GM21381 (cell line): ENCODE data around the gene CDK17.
"Not testable (repeated sequence)": the region's sequence is repeated elsewhere in the genome, so short reads cannot be mapped to it uniquely, and the experiment has no call there.

Source experiments
- ATAC-seq: cut with Tn5 transposase; IDR thresholded peaks from one replicate; pipeline ENCODE4 v1.9.1; 2021; ENCODE audit warnings: mild to moderate bottlenecking, moderate library complexity; ENCODE audit not compliant: unreplicated experiment

The CDK17 gene

DNA sequence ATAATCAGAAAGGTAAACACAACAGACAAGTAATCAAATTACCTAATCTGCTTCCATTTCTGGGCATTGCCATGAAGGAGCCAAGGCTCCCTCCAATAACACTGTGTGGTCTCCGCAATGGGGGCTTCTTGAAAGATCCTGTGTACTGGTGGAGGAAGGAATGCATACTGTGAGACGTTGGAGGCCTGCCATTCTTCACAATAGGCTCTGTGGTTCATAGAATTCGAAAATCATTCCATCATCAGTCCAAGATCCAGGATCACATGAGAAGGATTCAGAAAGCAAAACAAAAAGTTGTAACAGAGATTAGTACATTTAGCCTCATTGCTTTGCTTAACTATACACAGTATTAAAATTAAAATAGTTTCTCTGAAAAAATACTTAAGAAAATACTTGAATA, 76.3 kb downstream of the CDK17 start:
- no peak for ATAC-seq

DNA sequence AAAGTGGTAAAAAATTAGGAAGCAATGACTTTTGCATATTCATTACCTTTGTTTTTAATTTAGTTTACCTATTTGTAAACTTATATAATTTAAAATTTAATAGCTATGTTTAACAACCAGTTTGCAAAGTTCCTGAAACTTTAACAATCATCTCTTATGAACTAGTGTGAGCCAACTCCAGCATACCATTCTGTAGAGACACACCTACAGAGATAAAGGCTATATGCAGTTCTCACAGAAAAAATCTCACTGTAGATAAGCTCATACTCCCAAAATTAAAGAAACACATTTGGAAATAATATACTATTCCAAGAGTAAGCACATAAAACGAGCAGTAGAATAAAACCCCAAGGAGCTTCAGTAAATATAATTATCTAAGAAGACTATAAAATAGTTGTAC, 77.5 kb downstream of the CDK17 start:
- ATAC-seq, result no peak

DNA sequence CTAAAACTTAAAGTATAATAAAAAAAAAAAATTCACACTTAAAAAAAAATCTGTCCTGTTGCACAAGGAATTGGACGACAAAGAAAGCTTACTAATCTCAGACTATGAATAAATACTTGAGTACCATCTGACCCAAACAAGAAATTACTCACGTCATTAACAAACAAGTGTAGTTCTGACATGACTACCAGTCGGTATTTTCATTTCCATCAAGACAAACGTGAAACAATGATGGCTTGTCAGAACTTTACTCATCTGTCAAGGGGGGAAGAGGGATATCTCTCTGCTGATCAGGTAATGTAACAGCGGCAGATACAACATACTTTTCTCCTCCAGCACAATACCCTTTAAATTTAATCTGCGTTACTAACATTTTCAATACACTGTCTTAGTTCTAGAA, 78.3 kb downstream of the CDK17 start:
- no peak for ATAC-seq

DNA sequence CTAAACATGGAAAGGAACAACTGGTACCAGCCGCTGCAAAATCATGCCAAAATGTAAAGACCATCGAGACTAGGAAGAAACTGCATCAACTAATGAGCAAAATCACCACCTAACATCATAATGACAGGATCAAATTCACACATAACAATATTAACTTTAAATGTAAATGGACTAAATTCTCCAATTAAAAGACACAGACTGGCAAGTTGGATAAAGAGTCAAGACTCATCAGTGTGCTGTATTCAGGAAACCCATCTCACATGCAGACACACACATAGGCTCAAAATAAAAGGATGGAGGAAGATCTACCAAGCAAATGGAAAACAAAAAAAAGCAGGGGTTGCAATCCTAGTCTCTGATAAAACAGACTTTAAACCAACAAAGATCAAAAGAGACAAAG, 82.4 kb downstream of the CDK17 start:
- ATAC-seq, result not testable (repeated sequence)

DNA sequence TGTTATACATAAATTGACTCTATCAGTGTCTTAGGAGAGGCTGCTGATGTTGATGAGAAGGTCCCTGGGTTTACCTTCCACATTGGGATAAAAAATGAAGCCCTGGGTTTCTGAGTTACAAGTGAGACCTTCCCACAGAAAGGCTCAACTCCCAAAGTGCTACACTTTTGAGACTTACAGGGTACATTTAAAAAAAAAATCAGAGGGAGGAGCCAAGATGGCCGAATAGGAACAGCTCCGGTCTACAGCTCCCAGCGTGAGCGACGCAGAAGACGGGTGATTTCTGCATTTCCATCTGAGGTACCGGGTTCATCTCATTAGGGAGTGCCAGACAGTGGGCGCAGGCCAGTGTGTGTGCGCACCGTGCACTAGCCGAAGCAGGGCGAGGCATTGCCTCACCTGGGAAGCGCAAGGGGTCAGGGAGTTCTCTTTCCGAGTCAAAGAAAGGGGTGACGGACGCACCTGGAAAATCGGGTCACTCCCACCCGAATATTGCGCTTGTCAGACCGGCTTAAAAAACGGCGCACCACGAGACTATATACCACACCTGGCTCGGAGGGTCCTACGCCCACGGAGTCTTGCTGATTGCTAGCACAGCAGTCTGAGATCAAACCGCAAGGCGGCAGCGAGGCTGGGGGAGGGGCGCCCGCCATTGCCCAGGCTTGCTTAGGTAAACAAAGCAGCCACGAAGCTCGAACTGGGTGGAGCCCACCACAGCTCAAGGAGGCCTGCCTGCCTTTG, 84.3 kb downstream of the CDK17 start:
- ATAC-seq, result not testable (repeated sequence)

DNA sequence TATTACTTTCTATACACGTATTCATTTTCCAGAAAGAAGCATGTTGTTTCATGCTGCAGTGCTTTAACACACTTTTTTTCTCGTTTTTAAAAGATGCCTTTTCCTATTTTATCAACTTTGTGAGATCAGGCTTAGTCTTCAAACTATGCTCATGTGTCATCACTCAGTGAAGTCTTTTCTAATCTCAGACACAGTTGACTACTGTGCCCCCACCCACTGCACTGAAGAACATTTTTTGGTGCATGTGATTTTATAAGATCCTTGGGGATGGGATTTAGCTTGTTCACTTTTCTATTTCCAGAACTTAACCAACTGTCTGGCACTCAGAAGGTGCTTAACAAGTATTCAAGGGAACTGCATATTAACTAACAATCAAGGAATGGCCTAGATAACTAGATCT, 85.5 kb downstream of the CDK17 start:
- no peak for ATAC-seq

DNA sequence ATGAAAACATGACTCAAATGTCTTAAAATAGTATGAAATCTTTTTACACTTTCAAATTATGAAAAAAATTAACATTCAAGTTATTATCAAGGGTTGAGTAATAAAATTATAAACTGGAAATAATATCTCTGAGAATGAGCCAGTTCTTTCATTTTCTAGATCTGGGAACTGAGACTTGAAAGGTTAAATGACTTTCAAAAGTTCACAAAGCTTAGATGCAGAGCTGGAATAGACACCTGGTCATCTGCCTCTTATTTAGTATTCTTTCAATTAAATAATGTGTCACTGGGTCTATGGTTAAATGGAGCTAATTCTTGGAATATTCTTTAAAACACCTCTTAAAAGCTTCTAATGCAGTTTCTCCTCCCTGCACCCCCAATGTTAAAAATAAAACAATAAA, 86.6 kb downstream of the CDK17 start:
- no peak for ATAC-seq

DNA sequence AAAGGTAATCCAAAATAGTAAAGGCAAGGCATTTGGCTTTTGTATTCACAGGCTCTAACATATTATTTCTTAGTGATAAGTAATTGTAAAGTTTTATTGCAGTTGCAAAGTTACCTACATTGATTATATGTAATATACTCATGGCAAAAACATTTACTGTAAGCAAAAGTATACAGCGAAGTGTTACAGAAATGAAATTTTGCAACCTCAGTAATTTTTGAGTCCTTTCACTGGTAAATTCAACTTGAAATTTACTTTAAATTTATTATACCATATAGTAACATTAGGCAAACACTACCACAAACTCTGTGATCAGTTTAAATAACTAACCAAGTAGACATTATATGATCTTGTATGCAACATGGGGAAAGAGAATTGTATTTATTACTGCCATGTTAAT, 89.0 kb downstream of the CDK17 start:
- ATAC-seq, result no peak

DNA sequence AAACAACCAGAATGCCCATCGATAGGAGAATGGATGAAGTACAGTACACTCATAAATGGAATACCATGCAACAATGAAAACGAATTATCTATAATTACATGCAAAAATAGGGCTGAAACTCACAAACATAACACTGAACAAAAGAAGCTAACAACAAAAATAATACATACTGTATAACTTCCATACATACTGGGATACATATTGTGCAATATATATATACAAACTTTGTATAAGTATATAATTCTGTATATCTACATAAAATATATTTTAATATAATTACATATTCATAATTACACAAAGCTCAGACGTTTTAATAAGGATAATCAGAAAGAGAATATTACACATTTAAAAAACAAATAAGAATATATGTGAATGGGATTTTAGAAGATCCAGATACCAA, 90.2 kb downstream of the CDK17 start:
- ATAC-seq, result no peak

DNA sequence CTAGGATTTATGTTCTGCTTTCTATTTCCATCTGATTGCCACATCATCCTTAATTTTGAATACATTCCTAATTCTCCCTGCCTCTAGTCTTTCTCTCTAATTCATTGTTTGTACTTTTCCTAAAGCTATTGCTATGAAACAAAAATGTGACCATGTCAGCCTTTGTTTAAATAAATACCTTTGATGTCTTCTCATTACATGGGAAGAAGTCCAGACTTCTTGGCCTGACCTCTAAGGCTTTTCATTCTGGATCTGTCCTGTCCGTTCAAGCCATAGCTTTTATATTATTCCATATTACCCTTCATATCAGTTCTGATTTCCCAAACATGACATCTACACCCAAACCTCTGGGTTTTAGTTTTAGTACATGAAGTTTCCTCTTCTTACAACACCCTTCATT, 91.4 kb downstream of the CDK17 start:
- ATAC-seq, result no peak

DNA sequence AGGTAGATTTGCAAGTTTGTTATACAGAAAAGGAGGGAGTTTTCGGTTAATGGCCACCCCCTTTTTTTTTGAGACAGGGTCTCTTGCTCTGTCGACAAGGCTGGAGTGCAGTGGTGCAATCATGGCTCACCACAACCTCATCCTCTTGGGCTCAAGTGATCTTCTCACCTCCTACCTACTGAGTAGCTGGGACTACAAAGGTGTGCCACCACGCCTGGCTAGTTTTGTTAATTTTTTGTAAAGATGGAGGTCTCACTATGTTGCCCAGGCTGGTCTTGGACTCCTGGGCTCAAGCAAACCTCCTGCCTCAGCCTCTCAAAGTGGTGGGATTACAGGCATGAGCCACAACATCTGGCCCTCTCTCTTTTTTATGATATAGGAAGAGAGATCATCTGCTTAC, 94.6 kb downstream of the CDK17 start:
- no peak for ATAC-seq

DNA sequence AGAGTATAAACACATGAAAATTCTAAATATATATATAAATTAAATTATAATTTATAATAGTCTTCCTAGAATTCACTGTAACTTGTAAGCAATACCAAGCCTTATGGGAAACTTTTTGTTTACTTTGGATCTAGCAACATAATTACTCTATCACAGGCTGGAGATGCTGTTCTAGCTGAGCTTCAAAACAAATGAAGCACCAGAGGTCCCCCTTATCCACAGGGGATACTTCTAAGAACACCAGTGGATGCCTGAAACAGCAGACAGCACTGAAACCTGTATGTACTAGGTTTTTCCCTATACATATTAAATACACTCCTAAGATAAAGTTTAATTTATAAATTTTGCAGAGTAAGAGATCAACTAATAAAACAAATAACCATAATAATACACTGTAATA, 96.6 kb downstream of the CDK17 start:
- ATAC-seq, result no peak

DNA sequence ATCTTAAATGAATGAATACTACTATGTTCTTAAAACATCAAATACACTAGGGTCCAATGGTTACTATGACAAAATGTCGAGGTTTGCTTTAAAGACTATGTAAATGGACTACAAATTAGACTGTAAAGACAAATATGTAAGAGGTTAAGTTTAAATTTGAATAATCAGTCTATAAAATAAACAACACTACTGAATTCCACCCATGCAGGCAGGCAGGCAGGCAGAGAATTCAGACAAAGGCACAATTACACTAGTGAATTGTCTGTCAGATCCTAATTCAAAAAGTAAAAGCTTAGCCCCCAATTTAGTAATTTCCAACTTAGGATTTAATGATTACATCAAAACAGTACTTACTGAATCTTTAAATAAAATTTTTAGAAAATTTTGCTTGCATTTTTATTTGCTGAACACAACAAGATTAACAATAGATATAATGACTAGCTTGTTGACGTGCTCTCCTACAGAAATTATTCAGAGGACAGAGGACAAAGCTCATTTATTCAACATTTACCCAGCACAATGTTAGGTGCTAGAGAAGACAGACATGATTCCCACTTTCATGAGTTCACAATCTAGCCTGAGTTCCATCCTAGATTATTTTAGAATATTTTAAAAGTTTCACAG, 97.4 kb downstream of the CDK17 start:
- no peak for ATAC-seq

DNA sequence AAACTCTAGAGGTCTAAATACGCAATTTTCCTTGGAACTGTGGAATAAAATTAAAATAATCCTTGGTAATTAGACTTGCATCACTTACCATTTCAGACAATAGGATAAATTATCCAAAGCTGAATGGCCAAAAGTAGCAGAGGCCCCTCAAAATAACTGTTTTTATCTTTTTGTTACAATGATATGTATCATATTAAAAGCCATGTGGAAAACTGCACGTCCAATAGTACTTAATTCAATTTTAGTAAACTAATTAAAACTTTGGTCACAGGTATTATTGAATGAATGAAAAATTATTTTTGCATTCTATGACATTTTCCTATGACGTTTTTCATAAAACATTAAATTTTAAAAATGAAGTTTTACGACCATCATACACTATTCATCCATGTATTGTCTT, 98.5 kb downstream of the CDK17 start:
- no peak for ATAC-seq

DNA sequence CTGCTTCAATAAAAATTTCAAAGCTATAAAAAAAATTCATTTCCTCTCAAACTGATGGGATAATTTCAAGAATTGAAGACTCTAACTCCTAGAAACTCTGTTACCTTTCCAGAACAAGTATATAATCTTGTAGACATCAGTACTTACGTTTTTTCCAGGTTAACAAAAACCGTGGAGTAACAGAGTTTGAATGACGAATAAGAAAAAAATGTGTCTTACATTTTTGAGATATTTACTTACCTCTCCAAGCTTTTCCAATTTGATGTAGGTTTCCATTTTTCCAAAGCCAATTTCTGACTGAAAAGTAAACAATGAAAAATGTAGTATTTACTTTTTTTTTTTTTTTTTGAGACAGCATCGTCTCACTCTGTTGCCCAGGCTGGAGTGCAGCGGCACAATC, 100.2 kb downstream of the CDK17 start:
- no peak for ATAC-seq

DNA sequence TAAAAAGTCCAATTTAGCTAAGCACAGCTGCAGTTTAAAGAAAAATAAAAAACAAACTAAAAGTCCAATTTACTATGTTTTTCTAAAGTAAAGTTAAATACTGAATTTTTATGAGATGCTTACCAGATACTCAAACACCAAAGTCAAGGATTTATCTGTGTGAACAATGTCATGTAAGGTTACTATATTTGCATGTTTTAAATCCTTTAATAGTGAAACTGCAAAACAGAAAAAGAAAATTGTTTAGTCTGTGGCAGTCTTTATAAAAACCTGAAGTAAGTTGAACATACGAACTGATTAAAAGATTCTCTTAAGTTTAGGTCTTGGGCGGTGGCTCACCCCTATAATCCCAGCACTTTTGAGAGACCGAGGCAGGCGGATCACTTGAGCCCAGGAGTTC, 102.7 kb downstream of the CDK17 start:
- no peak for ATAC-seq

DNA sequence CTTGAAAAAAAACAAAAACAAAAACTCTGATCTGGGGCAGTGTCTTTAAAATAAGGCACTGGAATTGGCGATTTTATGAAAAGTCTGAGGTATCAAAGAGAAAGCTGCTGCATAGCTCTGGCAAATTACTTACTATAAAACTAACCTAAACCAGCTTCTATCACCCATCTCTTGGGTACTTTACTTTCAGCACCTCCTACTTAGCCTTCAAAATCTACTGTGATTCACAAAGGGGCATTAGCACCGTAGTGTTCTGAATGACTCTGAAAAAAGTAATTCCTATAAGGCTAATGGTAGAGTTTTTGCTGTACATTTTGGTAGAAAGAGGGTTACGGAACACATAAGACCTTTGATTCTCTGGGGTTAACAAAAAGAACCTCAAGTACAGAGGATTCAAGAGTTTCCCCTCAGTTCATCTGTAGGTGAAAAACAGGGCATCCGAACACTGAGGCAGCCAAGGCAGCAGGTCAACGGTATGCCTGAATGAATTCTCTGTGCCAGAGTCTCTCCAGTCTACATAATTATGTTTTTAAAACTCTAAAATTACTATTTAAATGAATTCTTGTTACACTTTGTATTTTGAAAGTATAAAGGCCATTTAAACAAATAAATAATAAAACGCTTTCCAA, 104.6 kb downstream of the CDK17 start:
- ATAC-seq, result no peak

DNA sequence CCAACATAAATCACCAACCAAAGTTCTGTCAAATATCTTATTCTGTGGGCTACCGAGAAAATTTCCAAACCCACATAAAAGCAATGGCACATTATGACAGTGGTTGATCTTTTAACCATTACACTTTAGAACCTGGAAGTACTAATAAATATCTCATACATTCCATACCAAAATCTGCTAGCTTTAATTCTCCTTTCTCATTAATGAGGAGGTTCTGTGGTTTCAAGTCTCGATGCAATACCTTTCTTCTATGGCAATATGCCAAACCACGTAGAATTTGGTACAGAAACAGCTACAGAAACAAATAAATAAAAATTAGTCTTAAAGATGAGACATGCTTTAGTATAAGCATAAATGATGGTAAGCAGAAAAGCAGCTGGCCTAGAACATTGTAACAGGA, 105.4 kb downstream of the CDK17 start:
- no peak for ATAC-seq

DNA sequence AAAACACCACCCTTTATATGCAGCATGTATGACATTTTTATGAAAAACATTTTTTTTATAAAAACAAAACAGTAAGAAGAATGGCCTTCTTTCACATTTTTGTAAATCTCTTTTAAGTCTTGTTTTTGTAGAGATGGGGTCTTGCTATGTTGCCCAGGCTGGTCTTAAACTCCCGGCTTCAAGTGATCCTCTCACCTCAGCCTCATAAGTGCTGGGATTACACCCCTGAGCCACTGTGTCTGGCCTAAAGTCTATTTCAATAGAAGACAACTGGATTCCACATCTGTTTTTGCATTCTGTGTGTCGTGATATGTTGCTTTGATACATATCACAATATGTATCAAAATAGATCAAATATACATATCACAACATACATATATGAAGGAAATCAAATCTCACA, 107.1 kb downstream of the CDK17 start:
- ATAC-seq, result no peak

DNA sequence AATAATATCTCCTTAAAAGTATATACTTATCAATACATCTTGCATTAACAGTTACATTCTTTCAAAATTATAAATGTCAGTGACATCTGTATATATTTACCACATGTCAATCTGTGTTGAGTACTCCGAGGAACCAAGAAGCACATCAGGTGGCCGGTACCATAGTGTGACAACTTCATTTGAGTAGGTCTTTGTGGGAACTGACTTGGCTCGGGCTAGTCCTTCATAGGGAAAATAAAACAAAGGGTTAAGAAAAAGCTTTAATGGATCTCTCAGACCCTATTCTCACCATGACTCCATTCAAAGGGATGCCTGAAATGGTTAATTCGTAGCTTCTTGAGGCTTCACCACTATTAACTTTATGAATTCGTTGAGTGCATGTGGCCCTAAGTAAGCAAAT, 111.2 kb downstream of the CDK17 start:
- ATAC-seq, result no peak

DNA sequence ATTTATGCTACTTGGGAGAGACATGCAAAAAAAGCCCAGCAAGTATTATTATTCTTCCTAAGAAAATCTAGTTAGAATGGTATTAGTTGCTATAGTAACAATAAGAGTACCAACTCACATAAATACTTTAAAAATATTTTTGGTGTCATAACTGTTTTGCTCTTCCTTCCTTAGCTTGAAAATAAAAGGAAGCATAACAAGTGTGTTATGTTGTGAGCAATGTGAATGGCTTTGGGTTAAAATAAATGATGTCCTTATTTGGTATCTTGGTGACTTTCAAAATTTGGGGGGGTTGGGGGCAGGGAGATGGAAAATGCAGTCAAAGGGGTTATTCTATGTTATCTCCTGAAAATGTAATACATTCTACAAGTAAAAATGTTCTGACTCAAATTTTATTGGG, 115.1 kb downstream of the CDK17 start:
- no peak for ATAC-seq

DNA sequence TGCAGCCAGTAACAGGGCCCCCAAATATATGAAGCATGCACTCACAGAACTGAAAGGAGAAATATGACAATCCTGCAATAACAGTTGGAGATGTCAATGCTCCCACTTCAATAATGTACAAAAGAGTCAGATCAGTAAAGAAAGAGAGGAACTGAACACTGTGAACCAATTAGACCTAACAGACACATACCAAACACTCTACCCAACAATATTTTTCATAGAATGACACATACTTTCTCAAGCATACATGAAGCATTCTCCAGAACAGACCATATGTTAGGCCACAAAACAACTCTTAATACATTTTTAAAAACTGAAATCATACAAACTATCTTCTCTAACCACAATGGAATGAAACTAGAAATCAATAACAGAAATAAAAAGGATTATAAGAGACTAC, 125.9 kb downstream of the CDK17 start:
- ATAC-seq, result no peak
